Stimulated activated CD4-positive, alpha-beta T cell treated with anti-CD3 and anti-CD28 coated beads, TNF-alpha, amount 100 ng/mL, for 24 hours (primary cell): ENCODE results near the gene FGF16.
"Not testable (repeated sequence)": the region's sequence is repeated elsewhere in the genome, so short reads cannot be mapped to it uniquely, and the experiment has no call there.

Source experiments
- DNase-seq, 3 experiments: peaks; one replicate each; pipeline ENCODE4 v3.0.0-alpha.2; 2020; ENCODE audit warnings: low read depth in 3 of 3

FGF16 gene

DNA sequence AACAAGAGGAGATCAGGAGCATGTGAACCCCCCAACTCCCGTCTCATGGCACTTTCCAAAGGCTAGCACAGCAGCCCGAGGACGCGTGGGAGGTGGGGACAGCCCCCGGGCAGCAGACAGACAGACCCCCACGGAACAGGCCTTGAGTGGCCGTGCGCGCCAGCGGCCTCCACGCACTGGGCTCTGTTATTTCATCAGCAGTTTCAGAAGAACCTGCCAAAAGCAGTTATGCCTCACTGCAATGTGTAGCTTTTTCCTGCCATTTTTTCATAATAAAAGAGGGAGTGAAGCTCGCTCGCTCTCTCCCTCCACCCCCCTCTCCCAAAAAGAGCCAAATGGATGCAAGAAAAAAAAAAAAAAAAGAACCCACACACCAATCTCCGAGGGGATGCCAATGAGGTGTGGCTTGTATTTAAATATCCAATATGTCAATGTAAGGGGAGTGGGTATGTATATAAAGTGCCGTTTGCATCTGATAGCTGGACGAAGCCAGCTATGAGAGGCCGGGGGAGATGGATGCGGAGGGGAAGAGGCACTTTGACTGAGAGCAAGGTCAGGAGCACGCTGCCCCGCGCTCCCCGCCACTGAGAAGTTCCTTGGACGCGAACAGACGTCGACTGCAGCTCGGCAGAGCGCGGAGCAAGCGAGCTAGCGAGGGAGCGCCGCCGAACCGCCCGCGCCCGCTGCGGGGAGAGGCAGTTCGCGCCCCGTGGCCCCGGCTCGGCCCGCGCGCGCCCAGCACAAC lies at the start of gene FGF16:
Gene FGF16 (plus strand): TSS at position 482 of the 745 bp plus-strand sequence. CDS start 286 bp downstream, outside the sequence.
- no peak for DNase-seq

DNA sequence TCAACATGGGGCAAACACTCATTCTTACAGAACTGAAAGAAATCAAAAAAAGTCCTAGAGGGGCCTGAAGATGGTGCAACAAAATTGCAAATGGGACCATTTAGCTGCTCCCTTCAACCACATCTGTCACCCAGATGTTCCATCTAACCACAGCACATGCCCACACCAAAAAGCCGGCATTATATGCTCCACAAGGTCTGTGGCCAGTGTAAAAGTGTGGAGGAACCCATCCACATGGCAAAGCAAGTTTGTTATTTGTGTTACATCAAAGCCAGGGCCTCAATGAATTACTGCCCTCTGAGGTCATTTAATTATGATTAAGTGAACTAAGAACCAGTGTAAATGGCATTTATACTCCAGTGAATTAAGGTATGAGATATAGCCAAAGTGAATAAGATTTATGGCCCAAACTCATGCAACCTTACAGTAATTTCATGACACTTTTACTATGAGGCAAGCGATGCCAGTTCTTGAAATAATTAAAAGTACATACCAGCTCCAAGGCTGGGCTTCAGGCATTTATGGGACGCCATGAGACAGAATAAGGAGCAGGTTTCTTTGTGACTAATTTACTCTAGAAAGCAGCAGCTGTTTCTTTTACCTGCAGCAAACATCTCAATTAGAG lies 48.7 kb upstream of the FGF16 start:
- DNase-seq: no peak

DNA sequence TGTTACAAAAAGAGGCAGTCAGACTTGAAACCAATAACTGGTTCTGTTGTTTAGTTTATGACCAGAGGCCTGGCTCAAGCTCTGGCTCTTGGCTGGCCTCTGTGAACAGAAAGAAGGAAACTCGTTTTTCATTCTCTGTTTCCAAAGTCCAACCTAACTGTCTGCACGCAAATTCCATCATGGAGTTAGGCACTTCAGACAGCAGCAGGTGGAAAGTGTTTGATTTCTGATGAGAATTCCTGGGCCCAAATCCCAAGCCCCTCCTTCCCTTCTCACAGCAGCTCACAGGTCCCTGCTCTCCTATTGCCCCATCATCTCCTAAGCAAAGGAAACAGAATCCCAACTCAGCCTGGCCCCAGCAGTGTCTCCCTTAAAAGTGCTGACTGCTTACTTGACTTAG lies 42.8 kb upstream of the FGF16 start:
- no peak for DNase-seq

DNA sequence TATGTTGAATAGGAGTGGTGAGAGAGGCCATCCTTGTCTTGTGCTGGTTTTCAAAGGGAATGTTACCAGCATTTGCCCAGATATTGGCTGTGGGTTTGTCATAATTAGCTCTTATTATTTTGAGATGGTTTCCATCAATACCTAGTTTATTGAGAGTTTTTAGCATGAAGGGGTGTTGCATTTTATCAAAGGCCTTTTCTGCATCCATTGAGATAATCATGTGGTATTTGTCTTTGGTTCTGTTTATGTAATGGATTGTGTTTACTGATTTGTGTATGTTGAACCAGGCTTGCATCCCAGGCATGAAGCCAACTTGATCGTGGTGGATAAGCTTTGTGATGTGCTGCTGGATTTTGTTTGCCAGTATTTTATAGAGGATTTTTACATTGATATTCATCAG lies 39.4 kb upstream of the FGF16 start:
- not testable (repeated sequence) for DNase-seq

DNA sequence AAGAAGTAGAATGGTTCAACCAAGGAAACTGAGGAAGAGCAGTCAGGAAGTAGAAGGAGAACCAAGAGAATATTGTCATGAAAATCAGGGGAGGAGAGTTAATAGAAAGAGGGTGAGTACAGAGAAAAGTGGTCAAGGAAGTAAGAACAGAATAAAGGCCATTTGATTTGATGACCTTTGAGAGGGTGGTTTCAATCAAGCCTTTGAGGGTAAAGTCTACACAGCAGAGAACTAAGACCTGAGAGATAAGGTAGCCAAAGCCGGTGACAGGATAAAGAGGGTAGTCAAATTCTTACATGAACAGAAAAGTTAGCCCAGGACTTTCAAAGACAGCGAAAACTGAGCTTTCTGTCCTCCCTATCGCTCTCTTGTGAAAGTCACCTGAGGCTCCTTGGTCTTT lies 34.6 kb upstream of the FGF16 start:
- no peak for DNase-seq

DNA sequence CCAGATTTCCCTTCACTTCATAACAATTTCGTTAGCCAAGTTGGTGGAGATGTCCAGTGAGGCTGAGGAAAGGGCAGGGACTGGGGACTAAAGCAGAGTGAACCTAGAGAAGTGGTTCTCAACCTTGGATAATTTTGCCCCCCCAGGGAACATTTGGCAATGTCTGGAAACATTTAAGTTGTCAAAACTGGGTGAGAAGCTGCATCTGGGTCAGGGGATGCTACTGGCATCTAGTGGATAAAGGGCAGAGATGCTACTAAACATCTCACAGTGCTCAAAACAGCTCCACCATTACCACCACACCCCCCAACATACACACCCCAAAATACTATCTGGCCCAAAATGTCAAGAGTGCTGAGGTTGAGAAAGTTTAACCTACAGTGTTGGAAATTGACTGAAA lies 32.0 kb upstream of the FGF16 start:
- no peak for DNase-seq

DNA sequence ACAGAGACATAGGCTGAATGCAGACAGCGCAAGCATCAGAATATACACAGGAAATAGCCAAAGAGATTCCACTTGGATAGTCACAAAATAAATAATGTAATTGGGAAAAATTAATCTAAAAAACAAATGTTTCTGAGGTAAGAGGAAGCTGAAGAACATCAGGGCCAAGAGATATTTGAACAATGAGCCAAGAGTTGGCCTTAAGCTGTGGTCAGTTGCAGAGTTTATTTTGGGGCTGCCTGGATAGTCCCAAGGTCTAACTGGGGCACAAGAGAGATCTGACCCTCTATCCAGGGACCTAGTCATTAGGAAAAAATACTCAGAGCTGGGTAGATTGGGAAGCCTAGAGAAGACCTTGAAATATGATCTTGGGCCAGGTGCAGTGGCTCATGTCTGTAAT lies 31.3 kb upstream of the FGF16 start:
- DNase-seq: no peak

DNA sequence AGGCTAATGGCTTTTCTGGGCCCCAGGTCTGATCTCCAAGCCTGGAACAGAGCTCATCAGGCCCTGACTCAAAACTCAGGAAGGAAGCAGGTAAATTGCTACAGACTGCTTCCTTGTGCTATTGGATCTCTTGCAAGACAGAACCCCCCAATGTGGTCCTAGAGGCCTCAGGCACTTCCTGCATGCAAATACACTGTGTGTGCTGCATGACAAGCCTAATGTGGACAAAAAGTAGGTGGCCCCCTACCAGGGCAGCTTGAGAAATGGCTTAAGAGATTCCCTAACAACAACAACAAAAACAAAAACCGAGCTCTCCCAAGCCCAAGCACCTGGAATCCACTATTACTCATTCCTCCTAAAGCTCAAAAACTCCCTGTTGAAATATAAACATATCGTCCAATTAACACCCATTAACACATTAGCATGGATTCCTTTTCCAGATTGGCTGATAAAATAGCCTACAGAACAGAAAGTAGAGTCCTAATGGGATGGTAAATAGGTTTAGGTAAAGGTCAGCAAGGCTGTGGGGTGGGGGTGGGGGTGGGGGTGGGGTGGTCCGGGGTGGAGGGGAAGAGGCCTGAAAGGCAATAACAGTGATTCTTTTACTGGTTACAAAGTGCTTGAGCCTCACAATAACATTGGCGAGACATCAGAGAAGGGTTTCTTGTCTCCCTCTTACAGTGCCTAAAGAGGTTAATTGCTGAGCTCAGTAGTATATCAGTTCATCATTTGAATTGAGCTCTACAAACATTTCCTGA lies 24.1 kb upstream of the FGF16 start:
- no peak for DNase-seq

DNA sequence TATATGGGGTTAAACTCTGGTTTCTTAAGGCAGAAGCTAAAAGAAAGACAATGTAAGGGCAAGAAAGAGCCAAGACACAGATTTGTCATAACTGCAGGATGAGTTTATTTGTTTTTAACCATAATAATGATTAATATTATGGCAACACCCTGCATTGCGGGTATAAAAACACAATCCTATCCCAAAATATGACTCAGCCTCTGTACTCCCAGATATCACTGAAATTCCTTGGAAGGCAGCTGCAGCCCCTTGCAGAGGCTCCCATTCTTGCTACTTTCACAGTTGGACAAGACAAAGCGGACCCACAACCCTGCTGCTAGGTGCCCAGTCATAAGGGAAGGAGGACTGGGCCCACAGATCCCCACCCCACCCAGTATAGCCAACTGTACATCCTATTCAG lies 20.4 kb upstream of the FGF16 start:
- DNase-seq: no peak

DNA sequence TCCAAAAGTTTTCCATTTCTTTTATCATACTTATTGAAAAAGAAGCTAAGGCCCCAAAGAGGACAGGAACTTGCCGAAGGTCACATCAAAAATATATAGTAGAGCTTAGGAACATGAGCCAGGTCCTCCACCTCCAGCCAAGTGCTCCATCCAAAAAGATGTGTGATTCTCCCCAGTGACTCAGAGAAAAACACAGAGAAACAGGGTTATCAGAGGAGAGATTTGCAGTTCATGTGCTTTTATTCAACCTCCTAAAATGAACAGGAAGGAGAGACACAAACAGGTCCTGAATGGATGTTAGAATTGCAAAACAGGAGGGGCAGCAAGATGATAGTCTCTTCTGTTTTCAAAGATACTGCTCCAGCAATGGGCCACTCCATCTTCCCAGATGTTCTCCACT lies 19.6 kb upstream of the FGF16 start:
- no peak for DNase-seq

DNA sequence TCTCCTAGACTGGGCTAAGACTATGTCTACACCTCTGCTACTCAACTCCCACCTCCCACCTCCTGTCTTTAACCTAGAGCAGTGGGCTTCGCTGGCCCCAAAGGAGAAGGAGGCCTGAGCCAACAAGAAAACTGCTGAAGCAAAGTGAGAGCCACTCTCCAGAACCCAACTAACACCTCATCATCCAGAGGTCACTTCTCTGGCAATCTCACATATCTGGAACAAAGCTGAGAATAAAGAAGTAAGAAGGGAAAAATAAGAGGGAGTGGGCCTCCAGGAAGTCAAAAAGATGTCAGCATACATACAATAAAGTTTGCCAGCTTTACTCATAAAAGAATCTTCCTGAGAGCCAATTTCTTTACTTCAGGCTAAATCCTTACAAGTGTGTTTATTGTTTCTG lies 18.6 kb upstream of the FGF16 start:
- DNase-seq: no peak

DNA sequence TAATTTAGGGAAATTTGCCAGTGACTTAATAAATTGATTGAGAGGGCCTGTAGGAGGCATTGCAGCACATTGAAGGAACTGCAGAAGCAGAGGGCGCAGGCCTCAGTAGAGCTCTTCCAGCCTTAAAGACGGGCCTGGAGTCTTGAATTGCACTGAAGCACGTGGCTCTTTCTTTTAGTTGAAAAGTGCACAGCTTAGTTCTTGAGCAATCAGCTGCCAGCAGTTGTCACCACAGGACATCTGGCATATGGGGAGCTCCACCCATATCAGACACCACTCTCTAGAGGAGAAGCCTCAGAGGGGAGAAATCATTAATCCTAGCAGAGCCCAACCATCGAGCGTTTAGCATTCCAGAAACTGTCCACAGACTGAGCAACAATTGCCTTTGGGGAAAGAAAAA lies 16.0 kb upstream of the FGF16 start:
- no peak for DNase-seq

DNA sequence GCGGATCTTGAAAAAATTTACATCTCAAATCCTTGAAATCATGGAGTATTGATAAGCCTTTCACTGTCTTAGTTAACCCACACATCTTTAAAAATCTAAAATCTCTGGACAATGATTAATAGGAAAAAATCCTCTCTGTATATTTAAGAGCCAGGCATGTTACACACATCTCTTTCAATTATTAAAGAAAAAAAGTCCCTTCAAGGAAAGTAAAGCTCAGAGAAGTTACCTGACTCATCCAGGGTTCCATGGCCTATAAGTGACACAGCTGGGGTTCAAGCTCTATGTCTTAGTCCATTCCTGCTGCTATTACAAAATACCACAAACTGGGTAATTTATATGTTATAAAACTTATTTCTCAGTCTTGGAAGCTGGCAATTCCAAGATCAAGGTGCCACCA lies 14.2 kb upstream of the FGF16 start:
- DNase-seq: no peak

DNA sequence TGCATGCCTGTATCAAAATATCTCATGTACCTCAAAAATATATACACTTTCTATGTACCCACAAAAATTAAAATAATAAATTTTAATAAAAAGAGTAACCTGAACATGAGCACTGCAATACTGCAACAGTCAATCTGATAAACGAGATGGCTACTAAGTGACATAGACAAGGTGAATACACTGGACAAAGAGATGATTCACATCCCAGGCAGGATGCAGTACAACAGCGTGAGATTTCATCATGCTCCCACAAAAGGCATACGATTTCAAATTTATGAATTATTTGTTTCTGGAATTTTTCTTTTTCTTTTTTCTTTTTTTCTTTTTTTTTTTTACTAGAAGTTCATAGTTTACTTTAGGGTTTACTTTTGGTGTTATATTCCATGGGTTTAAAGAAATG lies 12.2 kb upstream of the FGF16 start:
- DNase-seq: no peak

DNA sequence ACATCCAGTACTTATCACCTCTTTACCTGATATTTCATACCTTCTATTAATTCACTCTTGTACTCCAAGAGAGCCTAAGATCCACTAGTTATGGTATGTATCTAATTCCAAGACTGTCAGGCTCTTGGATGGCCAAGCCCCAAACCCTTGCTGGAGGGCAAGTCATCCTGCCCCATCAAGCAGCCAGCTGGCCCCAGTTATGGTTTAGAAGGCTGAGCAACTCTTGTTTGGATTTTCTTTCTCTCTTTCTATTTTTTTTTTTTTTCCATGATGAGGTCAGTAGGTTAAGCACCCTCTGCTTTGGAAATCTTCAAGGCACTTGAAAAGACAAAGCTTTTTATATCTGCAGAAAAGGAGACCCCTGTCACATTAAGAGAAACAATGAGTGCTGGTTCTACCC lies 10.9 kb upstream of the FGF16 start:
- DNase-seq: no peak

DNA sequence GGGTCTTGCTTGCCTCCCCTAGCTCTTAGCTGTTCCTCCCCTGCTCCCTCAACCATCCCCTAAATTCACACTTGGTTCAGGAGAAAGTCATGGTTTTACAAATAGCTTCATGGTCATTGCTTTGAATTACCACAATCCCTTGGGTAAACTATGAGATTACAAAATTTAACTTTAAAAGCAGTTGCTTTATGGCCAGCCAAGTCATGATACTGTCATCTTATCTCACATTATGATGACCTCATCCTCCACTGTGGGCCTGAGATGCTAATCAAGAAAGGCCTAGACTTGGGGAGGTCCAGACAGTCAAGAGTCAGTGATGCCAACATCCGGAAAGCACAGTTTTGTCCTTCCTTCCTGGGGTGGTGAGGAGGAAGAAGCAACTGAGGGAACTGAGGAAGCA lies 10.5 kb upstream of the FGF16 start:
- DNase-seq: no peak

DNA sequence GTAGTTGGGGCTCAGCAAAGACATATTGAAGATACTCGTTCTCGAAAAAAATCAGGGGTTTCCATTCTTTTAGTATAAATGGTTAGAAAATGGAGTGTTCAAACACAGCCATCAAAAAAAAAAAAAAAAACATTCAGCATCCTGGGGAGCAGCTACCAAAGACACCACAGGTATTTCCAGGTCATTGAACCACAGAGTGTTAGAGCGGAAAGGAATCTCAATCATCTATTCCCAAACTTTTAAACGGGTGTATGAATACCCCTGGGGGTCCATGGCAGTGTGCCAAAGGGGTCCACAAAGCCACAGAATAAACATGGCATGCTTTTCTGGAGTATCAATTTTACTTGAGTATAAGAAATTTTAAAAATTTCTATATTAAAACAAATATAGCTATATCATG lies 6.9 kb upstream of the FGF16 start:
- DNase-seq: no peak

DNA sequence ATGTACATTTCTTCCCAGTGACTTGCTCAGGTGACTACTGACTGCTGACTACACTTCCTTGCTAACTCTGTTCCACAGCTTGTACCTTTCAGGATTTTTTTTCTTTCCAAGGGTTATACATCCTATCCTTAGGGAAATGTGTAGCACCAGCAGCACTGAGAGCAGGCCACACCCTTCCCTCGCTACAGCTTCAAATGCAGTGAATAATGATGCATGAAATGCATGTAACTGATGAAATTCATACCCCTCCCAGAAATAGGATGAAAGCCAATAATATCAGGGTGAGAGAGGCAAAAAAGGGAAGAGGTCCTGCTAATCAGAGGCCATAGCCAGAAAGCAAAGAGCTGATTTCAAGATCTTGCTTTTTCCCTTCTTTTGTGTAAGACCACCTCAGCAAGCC lies 6.2 kb upstream of the FGF16 start:
- no peak for DNase-seq

DNA sequence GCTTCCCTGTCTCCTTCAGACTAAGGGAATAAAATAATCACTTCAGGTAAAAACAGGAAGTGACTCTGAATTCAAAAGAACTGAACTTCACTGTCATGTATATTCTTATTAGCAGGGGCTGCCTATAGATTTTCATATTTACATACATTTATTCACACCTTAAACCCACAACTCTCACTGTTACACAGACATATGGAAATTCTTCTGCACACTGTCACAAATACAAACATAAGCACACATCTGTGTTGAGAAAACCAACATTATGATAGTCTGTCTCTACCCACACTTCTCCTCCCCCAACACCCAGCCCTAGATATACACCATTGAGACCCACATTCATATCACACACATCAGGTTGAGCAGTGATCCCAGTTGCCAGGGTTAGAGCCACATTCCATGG lies 5.7 kb upstream of the FGF16 start:
- no peak for DNase-seq

DNA sequence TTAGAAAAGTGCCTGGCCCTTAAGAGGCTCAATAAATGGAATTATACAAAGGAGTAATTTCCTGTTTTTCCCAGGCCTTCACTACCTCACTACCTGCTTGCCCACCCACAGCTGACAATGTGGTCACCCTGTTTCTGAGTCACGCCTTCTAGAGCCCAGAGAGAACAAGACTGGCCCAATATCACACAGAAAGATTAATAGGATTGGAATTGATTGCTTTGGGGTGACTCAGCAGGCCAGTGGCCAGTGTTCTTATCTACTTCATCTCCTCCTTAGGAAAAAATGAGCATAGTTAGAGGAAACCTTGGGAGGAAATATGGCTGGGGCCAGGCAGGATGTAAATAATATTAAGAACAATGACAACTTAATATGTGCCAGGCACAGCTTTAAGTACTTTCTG lies 4.5 kb upstream of the FGF16 start:
- DNase-seq: no peak

DNA sequence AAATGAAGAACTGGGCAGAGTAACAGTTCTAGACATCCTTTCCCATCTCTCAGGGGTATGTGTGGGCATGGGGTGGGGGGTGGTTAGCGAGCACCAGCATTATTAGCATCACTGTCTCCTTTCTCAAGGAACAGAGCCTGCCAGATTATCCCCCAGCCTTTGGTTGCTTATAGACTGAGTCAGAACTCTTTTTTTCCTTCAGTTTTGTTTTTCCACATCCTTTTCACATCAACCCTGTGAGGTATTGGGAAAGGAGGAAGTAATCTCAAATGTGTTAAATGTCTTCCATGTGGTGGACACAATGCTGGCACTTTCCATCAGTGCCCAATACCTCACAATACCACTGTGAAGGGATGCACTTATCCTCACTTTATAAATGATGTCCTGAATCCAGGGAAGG lies 3.1 kb upstream of the FGF16 start:
- DNase-seq: no peak

DNA sequence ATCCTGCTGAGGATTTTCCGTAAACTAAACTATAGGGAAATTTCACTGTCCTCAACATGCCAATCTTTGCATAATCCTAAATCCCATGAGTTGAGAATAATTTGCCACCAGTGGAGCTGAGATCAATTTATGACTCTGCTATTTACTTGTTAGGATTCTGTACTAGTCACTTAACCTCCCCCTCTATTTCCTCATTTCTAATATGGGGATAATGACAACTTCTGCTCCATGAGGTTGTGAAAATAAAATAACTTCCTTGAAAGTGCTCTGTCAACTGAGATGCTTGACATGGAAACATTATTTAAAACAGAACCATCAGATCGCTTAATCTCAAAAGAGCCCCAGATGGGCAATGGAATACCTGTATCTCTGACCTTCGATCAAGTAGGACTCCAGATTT lies 2.6 kb upstream of the FGF16 start:
- DNase-seq: no peak

DNA sequence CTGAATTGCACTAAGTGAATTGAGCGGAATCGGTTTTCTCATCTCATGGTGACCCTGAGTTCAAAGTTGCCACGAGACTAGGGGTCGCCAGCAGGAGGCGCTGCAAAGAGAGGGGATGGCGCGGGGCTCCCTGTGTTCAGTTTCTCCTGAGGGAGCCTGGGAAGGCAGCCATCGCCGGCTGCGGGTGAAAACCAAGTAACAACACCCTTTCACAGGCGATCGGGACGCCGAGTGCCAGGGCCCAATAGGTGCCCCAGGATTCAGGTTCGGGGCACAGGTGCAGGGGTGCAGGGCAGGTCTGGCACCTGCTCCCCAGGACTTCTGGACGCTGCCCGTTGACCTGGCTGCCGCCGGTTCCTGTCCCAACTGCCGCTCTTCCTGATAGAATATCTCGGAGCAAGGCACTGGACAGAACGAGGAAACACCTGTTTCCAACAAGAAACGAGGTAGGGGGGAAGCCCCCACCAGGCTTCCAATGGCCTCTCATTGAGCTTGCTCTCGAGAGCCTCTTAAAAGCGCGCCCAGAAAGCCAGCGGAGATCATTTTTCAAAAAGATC lies 1.1 kb upstream of the FGF16 start:
- no peak for DNase-seq
